Measurements from ENCODE around the gene P2RX1. TPM values are rescaled to one million over a fixed set of nuclear protein-coding genes. Genes with fewer than 3 reads are reported as not detected.

P2RX1 gene
- polyA plus RNA-seq, 1 donor = 97.1 TPM

DNA sequence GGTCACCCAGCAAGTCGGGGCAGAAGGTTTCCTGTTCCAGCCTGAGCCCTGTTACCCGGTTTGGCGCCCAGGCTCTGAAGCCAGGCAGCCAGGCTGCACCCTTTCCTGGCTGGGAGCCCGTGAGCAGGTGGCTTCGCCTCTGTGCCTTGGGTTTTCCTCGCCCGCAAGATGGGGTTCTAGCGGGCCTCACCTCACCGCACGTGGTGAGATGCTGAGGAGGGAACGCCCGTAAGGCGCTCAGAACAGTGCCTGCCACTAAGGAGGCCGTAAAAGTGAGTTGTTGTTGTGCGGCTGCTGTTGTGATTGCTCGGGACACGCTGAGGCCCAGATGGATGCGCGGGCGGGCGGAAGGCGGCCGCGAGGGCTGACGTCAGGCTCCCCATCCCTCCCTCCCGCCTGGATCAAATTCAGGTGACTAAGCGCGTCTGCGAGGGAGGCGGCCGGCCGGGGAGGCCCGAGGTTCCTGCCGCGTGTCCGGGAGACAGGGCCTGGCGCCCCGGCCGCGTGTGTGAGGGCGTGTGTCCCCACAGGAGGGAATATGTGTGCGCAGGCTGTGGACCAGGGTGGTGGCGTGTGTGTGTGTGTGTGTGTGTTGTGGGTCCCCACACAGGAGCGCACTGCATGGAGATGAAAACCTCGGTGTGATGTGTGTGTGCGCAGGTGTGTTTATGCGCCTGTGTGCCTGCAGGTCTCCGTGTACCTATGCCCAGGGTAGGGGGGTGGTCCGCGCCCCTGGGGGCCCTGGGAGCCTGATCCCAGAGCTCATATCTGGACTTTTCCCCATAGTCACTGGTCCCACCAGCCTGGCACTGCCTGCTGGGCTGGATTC is 27.7 kb downstream of the P2RX1 start:
- H3K36me3 ChIP-seq (ENCODE audit: control insufficient read depth, insufficient read depth, low read length) = peaks cover 18% of the 10 kb centered on the region
- peak; percentile 54 to 78 for DNase-seq
- no CpG with 5 or more reads among the region's 50 CpGs for WGBS (ENCODE audit: insufficient coverage, low lambda C conversion rate)
- H3K9me3 ChIP-seq (ENCODE audit: control insufficient read depth, low read depth, low read length) = no peaks in the 10 kb centered on the region
- H3K27me3 ChIP-seq (ENCODE audit: control insufficient read depth, insufficient read depth, low read length) = no peaks in the 10 kb centered on the region
- H3K4me1 ChIP-seq (ENCODE audit: control insufficient read depth, insufficient read depth, low read length) = peaks cover 20% of the 10 kb centered on the region
- no peak overlapping the region for H3K4me3 ChIP-seq (ENCODE audit: low read length)
- H3K27ac ChIP-seq (ENCODE audit: low read length) = peak overlapping the region; percentile 24

DNA sequence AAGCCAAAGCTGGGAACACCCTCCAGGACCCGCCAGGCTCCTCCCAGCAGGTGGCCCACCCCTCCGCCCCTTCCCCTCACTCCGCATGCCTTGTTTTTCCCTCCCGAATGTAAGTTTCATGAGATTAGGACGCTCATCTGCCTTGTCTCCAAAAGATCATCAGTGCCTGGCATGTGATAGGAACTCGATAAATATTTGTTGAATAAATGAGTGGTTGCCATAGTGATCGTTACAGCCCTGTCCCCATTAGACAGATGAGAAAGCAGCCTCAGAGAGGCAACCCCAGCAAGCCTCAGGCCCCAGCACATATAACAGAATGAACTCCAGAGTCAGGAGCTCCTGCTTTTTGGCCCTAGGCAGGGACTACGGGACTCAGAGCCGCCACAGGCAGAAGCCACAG is 28.5 kb downstream of the P2RX1 start:
- Histone ChIP-seq H3K27ac (ENCODE audit: low read length) (no peak overlapping the region), H3K4me1 (ENCODE audit: control insufficient read depth, insufficient read depth, low read length) (peaks cover 19% of the 10 kb centered on the region), H3K4me3 (ENCODE audit: low read length) (no peak overlapping the region), H3K9me3 (ENCODE audit: control insufficient read depth, low read depth, low read length) (no peaks in the 10 kb centered on the region), H3K36me3 (ENCODE audit: control insufficient read depth, insufficient read depth, low read length) (peaks cover 21% of the 10 kb centered on the region), H3K27me3 (ENCODE audit: control insufficient read depth, insufficient read depth, low read length) (no peaks in the 10 kb centered on the region)
- no peak for DNase-seq
- no CpG with 5 or more reads among the region's 9 CpGs for WGBS (ENCODE audit: insufficient coverage, low lambda C conversion rate)

DNA sequence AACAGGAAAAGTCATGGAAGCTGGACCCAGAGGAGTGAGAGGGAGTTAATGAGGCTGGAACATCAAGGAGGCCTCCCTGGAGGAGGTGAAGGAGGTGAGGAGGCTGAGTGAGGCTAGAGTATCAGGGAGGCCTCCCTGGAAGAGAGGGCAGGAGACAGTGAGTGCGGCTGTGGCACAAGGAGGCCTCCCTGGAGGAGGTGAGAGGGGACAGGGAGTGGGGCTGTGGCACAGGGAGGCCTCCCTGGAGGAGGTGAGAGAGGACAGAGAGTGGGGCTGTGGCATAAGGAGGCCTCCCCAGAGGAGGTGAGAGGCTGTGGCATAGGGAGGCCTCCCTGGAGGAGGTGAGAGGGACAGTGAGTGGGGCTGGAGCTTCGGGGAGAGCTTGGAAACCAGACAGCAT is 28.9 kb downstream of the P2RX1 start:
- WGBS (ENCODE audit: insufficient coverage, low lambda C conversion rate) = no CpG with 5 or more reads among the region's 2 CpGs
- peaks cover 19% of the 10 kb centered on the region for H3K4me1 ChIP-seq (ENCODE audit: control insufficient read depth, insufficient read depth, low read length)

DNA sequence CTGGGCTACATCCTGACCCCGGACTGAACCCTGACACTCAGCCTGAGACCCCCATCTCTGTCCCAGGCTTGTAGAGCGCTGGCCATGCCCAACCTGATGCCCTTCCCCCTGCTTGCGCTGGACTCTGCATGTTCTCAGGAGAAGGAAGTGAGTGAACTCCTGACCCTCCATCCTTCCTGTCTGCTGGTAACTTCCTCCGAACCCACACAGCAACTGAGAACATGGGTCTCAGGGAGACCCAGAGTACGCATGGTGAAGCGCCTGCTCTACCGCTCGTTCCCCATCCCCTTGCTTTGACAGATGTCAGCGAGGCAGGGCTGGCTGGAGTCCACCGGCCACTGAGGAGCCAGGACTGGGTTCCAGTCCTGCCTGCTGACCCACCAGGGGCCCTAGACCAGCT is 29.5 kb downstream of the P2RX1 start:
- Histone ChIP-seq H3K4me3 (ENCODE audit: low read length) (no peak overlapping the region), H3K27ac (ENCODE audit: low read length) (no peak overlapping the region), H3K36me3 (ENCODE audit: control insufficient read depth, insufficient read depth, low read length) (peaks cover 22% of the 10 kb centered on the region), H3K4me1 (ENCODE audit: control insufficient read depth, insufficient read depth, low read length) (peaks cover 16% of the 10 kb centered on the region), H3K9me3 (ENCODE audit: control insufficient read depth, low read depth, low read length) (no peaks in the 10 kb centered on the region), H3K27me3 (ENCODE audit: control insufficient read depth, insufficient read depth, low read length) (no peaks in the 10 kb centered on the region)
- no peak for DNase-seq
- WGBS (ENCODE audit: insufficient coverage, low lambda C conversion rate) = no CpG with 5 or more reads among the region's 10 CpGs

More for the DNA sequence above, 28.9 kb downstream of the P2RX1 start:
- Histone ChIP-seq H3K27ac (ENCODE audit: low read length) (no peak overlapping the region), H3K36me3 (ENCODE audit: control insufficient read depth, insufficient read depth, low read length) (peaks cover 22% of the 10 kb centered on the region), H3K9me3 (ENCODE audit: control insufficient read depth, low read depth, low read length) (no peaks in the 10 kb centered on the region), H3K4me3 (ENCODE audit: low read length) (no peak overlapping the region), H3K27me3 (ENCODE audit: control insufficient read depth, insufficient read depth, low read length) (no peaks in the 10 kb centered on the region)
- no peak for DNase-seq

DNA sequence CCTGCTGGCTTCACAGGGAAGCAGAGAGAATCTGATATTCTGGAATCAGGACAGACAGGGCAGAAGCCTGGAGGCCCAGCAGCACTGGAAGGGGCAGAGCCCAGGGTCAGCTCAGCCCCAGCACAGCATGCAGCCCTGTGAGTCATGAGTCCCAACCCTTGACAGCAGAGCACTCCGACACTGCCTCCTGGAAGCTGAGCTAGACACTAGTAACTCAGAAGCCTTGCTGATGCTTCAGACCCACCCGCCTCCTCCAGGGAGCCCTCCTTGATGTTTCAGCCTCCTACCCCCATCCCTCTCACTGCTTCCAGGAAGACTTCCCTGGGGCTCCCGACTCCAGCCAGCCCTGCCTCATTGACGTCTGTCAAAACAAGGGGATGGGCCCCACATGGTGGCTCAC is 30.3 kb downstream of the P2RX1 start:
- no peaks in the 10 kb centered on the region for H3K27me3 ChIP-seq (ENCODE audit: control insufficient read depth, insufficient read depth, low read length)
- DNase-seq = no peak
- H3K4me1 ChIP-seq (ENCODE audit: control insufficient read depth, insufficient read depth, low read length) = peaks cover 13% of the 10 kb centered on the region
- H3K36me3 ChIP-seq (ENCODE audit: control insufficient read depth, insufficient read depth, low read length) = peaks cover 22% of the 10 kb centered on the region
- no peaks in the 10 kb centered on the region for H3K9me3 ChIP-seq (ENCODE audit: control insufficient read depth, low read depth, low read length)
- no peak overlapping the region for H3K27ac ChIP-seq (ENCODE audit: low read length)
- no peak overlapping the region for H3K4me3 ChIP-seq (ENCODE audit: low read length)
- 100% methylated on average over 1 of the region's 4 CpGs for WGBS (ENCODE audit: insufficient coverage, low lambda C conversion rate)

DNA sequence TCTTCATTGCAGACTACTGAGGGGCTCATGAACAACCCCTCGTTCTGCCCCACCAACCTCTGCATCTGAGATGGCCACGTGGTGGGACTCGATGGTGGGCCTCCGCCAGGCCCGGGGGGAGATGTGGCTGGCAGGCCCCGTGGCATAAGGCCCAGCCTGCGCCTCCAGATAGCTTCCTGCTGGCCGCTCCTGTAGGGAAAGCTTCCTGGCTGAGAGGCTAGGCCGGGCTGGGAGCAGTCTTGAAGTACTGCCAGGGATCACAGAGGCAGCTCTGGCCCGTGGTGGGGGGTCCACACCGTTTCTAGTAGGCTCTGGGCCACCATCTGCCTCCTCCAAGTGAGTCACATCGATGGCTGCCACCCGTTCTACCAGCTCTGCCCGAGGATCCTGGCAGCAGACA is 31.0 kb downstream of the P2RX1 start:
- Histone ChIP-seq H3K4me1 (ENCODE audit: control insufficient read depth, insufficient read depth, low read length) (peaks cover 14% of the 10 kb centered on the region), H3K36me3 (ENCODE audit: control insufficient read depth, insufficient read depth, low read length) (peaks cover 22% of the 10 kb centered on the region)
- no peak for DNase-seq

DNA sequence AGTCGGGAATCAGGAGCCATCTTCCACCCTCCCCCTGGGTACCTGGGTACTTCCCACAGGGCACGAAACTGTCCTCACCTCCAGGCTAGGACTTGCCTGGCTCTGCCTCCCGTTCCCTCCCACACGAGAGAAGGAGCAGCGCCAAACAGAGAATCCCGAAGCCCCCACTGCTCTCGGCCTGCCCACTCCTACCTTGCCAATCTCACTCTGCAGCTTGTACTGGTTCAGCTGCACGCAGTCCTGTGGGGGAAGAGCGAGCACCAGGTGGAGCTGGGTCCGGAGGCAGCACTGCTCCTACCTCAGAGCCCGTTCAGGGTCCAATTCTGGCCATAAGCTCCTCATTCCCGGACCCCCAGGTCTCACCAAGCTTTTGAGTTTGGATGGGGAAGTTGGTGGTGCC is 32.1 kb downstream of the P2RX1 start:
- H3K4me3 ChIP-seq (ENCODE audit: low read length) = no peak overlapping the region
- H3K4me1 ChIP-seq (ENCODE audit: control insufficient read depth, insufficient read depth, low read length) = peaks cover 25% of the 10 kb centered on the region
- H3K36me3 ChIP-seq (ENCODE audit: control insufficient read depth, insufficient read depth, low read length) = peaks cover 22% of the 10 kb centered on the region
- WGBS (ENCODE audit: insufficient coverage, low lambda C conversion rate) = no CpG with 5 or more reads among the region's 12 CpGs
- H3K27ac ChIP-seq (ENCODE audit: low read length) = no peak overlapping the region
- DNase-seq = no peak
- H3K9me3 ChIP-seq (ENCODE audit: control insufficient read depth, low read depth, low read length) = no peaks in the 10 kb centered on the region
- no peaks in the 10 kb centered on the region for H3K27me3 ChIP-seq (ENCODE audit: control insufficient read depth, insufficient read depth, low read length)

More for the DNA sequence above, 31.0 kb downstream of the P2RX1 start:
- H3K4me3 ChIP-seq (ENCODE audit: low read length) = no peak overlapping the region
- no peaks in the 10 kb centered on the region for H3K27me3 ChIP-seq (ENCODE audit: control insufficient read depth, insufficient read depth, low read length)
- no peaks in the 10 kb centered on the region for H3K9me3 ChIP-seq (ENCODE audit: control insufficient read depth, low read depth, low read length)
- no peak overlapping the region for H3K27ac ChIP-seq (ENCODE audit: low read length)
- WGBS (ENCODE audit: insufficient coverage, low lambda C conversion rate) = no CpG with 5 or more reads among the region's 14 CpGs

DNA sequence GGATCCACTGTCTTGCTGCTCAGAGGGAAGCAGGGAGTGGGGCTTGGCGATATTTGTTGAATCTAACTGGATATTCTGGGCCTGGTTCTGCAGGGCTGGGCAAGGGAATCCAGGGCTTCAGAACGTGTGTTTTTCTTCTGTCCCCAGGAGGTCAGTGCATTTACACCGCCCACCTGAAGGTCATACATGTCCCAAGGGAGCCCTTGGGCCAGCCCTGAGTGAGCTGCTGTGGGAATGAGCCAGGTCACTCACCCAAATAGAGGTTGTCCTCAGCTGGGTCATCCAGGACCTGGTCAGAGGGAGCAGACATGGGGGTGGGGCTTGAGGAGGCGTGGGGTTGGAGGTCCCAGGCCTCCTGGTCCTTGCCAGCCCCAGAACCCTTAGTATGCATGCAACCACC is 34.0 kb downstream of the P2RX1 start:
- H3K27ac ChIP-seq (ENCODE audit: low read length) = no peak overlapping the region
- H3K4me3 ChIP-seq (ENCODE audit: low read length) = no peak overlapping the region
- peaks cover 14% of the 10 kb centered on the region for H3K4me1 ChIP-seq (ENCODE audit: control insufficient read depth, insufficient read depth, low read length)
- no peaks in the 10 kb centered on the region for H3K9me3 ChIP-seq (ENCODE audit: control insufficient read depth, low read depth, low read length)
- no peak for DNase-seq
- no peaks in the 10 kb centered on the region for H3K27me3 ChIP-seq (ENCODE audit: control insufficient read depth, insufficient read depth, low read length)
- no CpG with 5 or more reads among the region's 4 CpGs for WGBS (ENCODE audit: insufficient coverage, low lambda C conversion rate)
- H3K36me3 ChIP-seq (ENCODE audit: control insufficient read depth, insufficient read depth, low read length) = peaks cover 26% of the 10 kb centered on the region

DNA sequence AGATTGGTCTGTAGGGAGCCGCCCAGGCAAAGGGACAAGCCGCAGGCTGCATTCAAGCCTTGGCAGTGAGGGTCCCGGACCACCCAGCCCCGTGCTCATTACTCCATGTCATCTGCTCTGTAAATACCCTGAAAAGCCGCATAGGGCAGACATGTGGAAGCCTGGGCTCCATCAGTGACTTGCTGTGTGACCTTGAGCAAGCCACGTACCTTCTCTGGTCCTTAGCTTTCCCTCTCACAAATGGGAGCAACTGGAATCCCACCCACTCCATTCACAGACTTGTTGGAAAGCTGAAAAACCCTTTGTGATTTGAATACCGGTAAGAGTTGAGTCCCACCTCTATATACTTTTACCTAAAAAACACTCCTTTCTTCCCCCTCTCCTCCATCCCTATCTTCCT is 35.3 kb downstream of the P2RX1 start:
- Histone ChIP-seq H3K4me1 (ENCODE audit: control insufficient read depth, insufficient read depth, low read length) (peaks cover 14% of the 10 kb centered on the region), H3K27me3 (ENCODE audit: control insufficient read depth, insufficient read depth, low read length) (no peaks in the 10 kb centered on the region), H3K36me3 (ENCODE audit: control insufficient read depth, insufficient read depth, low read length) (peaks cover 36% of the 10 kb centered on the region), H3K9me3 (ENCODE audit: control insufficient read depth, low read depth, low read length) (no peaks in the 10 kb centered on the region), H3K4me3 (ENCODE audit: low read length) (no peak overlapping the region), H3K27ac (ENCODE audit: low read length) (no peak overlapping the region)
- WGBS (ENCODE audit: insufficient coverage, low lambda C conversion rate) = no CpG with 5 or more reads among the region's 7 CpGs
- DNase-seq = no peak

DNA sequence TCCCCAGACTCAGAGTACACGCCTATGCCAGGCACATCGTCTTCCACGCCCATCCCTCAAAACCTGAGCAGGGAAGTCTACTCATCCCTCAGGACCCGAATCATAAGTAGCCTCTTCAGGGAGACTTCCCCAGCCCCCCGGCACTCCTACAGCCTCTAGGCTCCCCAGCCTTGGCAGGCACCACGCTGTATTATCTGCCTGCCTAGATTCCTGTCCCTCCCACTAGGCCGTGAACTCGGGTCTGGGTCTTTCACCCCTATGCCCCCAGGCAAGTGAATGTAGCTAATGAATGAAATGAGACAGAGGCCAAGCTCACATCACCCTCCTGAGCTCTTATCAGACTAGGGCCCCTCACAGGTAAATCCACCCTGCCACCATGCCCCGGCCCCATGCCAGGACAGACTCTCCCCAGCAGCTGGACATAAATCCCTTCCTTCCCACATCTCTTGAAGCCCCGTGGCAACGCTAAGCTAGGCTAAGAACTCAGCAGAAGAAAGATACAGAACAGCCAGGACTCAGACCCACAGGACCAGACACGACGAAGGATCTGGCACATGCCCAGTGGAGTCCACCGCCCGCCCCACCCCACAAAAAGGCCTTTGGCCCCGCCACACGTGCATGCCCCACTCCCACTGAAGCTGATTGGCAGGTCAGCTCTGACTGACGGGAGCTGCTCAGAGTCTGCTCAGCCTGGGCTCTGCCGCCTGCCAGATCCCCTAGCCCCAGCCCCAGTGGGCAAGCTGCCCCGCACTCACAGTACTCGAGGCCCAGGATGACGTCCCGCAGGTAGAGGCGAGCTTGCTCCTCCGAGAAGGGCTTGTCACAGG is 36.5 kb downstream of the P2RX1 start:
- H3K4me1 ChIP-seq (ENCODE audit: control insufficient read depth, insufficient read depth, low read length) = peaks cover 14% of the 10 kb centered on the region
- no peak overlapping the region for H3K4me3 ChIP-seq (ENCODE audit: low read length)
- peaks cover 39% of the 10 kb centered on the region for H3K36me3 ChIP-seq (ENCODE audit: control insufficient read depth, insufficient read depth, low read length)
- peak; percentile 73 to 75 for DNase-seq
- H3K27ac ChIP-seq (ENCODE audit: low read length) = peak overlapping the region; percentile 44
- no CpG with 5 or more reads among the region's 25 CpGs for WGBS (ENCODE audit: insufficient coverage, low lambda C conversion rate)
- H3K27me3 ChIP-seq (ENCODE audit: control insufficient read depth, insufficient read depth, low read length) = no peaks in the 10 kb centered on the region
- H3K9me3 ChIP-seq (ENCODE audit: control insufficient read depth, low read depth, low read length) = no peaks in the 10 kb centered on the region

Data from large intestine (tissue), 3 donors.